Esophagus muscularis mucosa (tissue), 4 donors: ENCODE data around the gene SPDEF.

Experiments used
- EP300 ChIP-seq: sonication (generic); formaldehyde crosslinking; IDR thresholded peaks from one replicate; pipeline ENCODE4 v1.6.1; 2017; ENCODE audit warnings: antibody characterized with exemption
- POLR2A ChIP-seq: fragments of 450-650 bp; IDR thresholded peaks from one replicate; pipeline ENCODE4 v1.6.1; 2017; ENCODE audit warnings: antibody characterized with exemption, moderate library complexity, mild to moderate bottlenecking, low read depth
- POLR2AphosphoS5 ChIP-seq, 2 donors: sonication (generic); formaldehyde crosslinking; IDR thresholded peaks; one replicate each; pipeline ENCODE4 v1.6.1; 2017; ENCODE audit warnings: antibody characterized with exemption in 2 of 2
- TF ChIP-seq, protein P1 (sequence below), 3 experiments: fragments of 200-600 bp in 2 of 3; fragments of 450-650 bp in 1 of 3; sonication (generic) in 2 of 3; IDR thresholded peaks; one replicate each; pipeline ENCODE4 v1.5.1; 2017 to 2019; ENCODE audit warnings: antibody characterized with exemption in 3 of 3, mild to moderate bottlenecking in 2 of 3, moderate library complexity in 1 of 3

DNA sequence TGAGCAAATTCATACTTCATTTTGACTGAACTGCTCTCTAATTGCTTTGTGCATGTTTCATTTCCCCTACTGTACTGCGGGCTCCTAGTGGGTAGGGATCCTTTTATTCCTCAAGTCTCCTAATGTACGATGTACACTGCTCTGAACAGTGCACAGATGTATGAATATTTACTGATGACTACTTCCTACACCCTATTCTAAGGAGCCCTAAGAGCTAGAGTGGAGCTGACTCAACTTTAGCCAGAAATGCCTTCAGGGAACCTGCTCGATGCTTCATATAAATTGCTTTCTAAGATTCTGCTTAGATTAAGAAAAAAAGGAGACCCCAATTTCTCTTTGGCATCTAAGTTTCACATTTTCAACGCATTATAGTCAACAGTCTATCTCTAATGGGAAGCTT is 47.6 kb upstream of the SPDEF start:
- TF ChIP-seq EP300 (no peak), POLR2A (no peak), POLR2AphosphoS5 (IDR thresholded peaks at IDR 0.05) (no peak)
- TF ChIP-seq, protein P1, sequence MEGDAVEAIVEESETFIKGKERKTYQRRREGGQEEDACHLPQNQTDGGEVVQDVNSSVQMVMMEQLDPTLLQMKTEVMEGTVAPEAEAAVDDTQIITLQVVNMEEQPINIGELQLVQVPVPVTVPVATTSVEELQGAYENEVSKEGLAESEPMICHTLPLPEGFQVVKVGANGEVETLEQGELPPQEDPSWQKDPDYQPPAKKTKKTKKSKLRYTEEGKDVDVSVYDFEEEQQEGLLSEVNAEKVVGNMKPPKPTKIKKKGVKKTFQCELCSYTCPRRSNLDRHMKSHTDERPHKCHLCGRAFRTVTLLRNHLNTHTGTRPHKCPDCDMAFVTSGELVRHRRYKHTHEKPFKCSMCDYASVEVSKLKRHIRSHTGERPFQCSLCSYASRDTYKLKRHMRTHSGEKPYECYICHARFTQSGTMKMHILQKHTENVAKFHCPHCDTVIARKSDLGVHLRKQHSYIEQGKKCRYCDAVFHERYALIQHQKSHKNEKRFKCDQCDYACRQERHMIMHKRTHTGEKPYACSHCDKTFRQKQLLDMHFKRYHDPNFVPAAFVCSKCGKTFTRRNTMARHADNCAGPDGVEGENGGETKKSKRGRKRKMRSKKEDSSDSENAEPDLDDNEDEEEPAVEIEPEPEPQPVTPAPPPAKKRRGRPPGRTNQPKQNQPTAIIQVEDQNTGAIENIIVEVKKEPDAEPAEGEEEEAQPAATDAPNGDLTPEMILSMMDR (IDR thresholded peaks at IDR 0.05), result no peak
